Trophoblast cell (in vitro differentiated cells and primary cell): ENCODE measurements around the gene DZIP1L.
A peak's percentile ranks its signal among the peaks of the same experiment; 100 is the strongest.
"Not testable (repeated sequence)": the region's sequence is repeated elsewhere in the genome, so short reads cannot be mapped to it uniquely, and the experiment has no call there.

Experiments used
- DNase-seq, 2 donors: peaks; one replicate each; pipeline ENCODE4 v3.0.0-alpha.2; 2016
- H2AFZ ChIP-seq: 2 replicates; pipeline ENCODE4 v1.6.1; 2013; ENCODE audit warnings: low read length, moderate library complexity, mild to moderate bottlenecking; ENCODE audit not compliant: insufficient read depth, poor library complexity
- H2AK5ac ChIP-seq: 2 replicates; pipeline ENCODE4 v1.6.1; 2013; ENCODE audit warnings: mild to moderate bottlenecking, low read length
- H2BK120ac ChIP-seq: 2 replicates; pipeline ENCODE4 v1.6.1; 2013; ENCODE audit warnings: low read length, mild to moderate bottlenecking, moderate library complexity; ENCODE audit not compliant: insufficient read depth, poor library complexity
- H2BK12ac ChIP-seq: 2 replicates; pipeline ENCODE4 v1.6.1; 2013; ENCODE audit warnings: mild to moderate bottlenecking, low read length, moderate library complexity
- H2BK5ac ChIP-seq: 2 replicates; pipeline ENCODE4 v1.6.1; 2013; ENCODE audit warnings: low read length, low read depth, moderate library complexity, mild to moderate bottlenecking; ENCODE audit not compliant: poor library complexity
- H3K14ac ChIP-seq: 2 replicates; pipeline ENCODE4 v1.6.1; 2013; ENCODE audit warnings: mild to moderate bottlenecking, low read length
- H3K18ac ChIP-seq: 2 replicates; pipeline ENCODE4 v1.6.1; 2013; ENCODE audit warnings: mild to moderate bottlenecking, low read length
- H3K23ac ChIP-seq: 2 replicates; pipeline ENCODE4 v1.6.1; 2013; ENCODE audit warnings: low read length
- H3K27ac ChIP-seq: 2 replicates; pipeline ENCODE4 v1.5.1; 2013; ENCODE audit warnings: low read depth, mild to moderate bottlenecking, inconsistent platforms, low read length, moderate library complexity
- H3K27me3 ChIP-seq: 2 replicates; pipeline ENCODE4 v1.6.1; 2013; ENCODE audit warnings: inconsistent platforms, mild to moderate bottlenecking, low read length, moderate library complexity; ENCODE audit not compliant: insufficient read depth
- H3K36me3 ChIP-seq, 2 experiments: 1 replicate in 1 of 2; 2 replicates in 1 of 2; pipeline ENCODE4 v1.6.1; 2013; ENCODE audit warnings: low read length in 2 of 2, mild to moderate bottlenecking in 2 of 2, moderate library complexity in 1 of 2; ENCODE audit not compliant: insufficient read depth in 2 of 2, control insufficient read depth in 1 of 2
- H3K4ac ChIP-seq: 2 replicates; pipeline ENCODE4 v1.6.1; 2013; ENCODE audit warnings: low read depth, mild to moderate bottlenecking, low read length, moderate library complexity
- H3K4me1 ChIP-seq, 2 experiments: 1 replicate in 1 of 2; 2 replicates in 1 of 2; pipeline ENCODE4 v1.6.1; 2013; ENCODE audit warnings: low read length in 2 of 2, mild to moderate bottlenecking in 2 of 2, moderate library complexity in 1 of 2; ENCODE audit not compliant: insufficient read depth in 2 of 2, control insufficient read depth in 1 of 2
- H3K4me2 ChIP-seq: 2 replicates; pipeline ENCODE4 v1.6.1; 2013; ENCODE audit warnings: inconsistent platforms, mild to moderate bottlenecking, low read length, moderate library complexity
- H3K4me3 ChIP-seq: 2 replicates; pipeline ENCODE4 v1.5.1; 2013; ENCODE audit warnings: mild to moderate bottlenecking, low read depth, low read length, inconsistent platforms
- H3K79me1 ChIP-seq: one replicate; pipeline ENCODE4 v1.6.1; 2013; ENCODE audit warnings: low read length
- H3K79me2 ChIP-seq: 2 replicates; pipeline ENCODE4 v1.6.1; 2013; ENCODE audit warnings: low read length, mild to moderate bottlenecking; ENCODE audit not compliant: control insufficient read depth, insufficient read depth, poor library complexity
- H3K9ac ChIP-seq: 2 replicates; pipeline ENCODE4 v1.6.1; 2013; ENCODE audit warnings: mild to moderate bottlenecking, low read length
- H3K9me3 ChIP-seq: 2 replicates; pipeline ENCODE4 v1.6.1; 2013; ENCODE audit warnings: low read depth, mild to moderate bottlenecking, control low read depth, inconsistent platforms, low read length; ENCODE audit not compliant: insufficient read depth
- H4K12ac ChIP-seq: 2 replicates; pipeline ENCODE4 v1.6.1; 2013; ENCODE audit warnings: low read depth, mild to moderate bottlenecking, low read length, moderate library complexity
- H4K8ac ChIP-seq: 2 replicates; pipeline ENCODE4 v1.6.1; 2013; ENCODE audit warnings: low read depth, mild to moderate bottlenecking, low read length, moderate library complexity
- H4K91ac ChIP-seq: one replicate; pipeline ENCODE4 v1.6.1; 2013; ENCODE audit warnings: low read depth, mild to moderate bottlenecking, low read length, moderate library complexity
- WGBS: extraction: QIAGEN DNeasy Blood & Tissue Kit; methylation state at CpG from one replicate; pipeline ENCODE4 v1.1.7; 2013; ENCODE audit warnings: missing lambda C conversion rate; ENCODE audit not compliant: insufficient read length, insufficient coverage; ENCODE audit errors: extremely low coverage; 5-methylcytosine and 5-hydroxymethylcytosine counted together

The DZIP1L gene

GRCh38 chr3:138101351-138101940 is 14.0 kb downstream of the DZIP1L start:
- H3K79me2 ChIP-seq, H3K23ac ChIP-seq, H2BK12ac ChIP-seq, H2BK120ac ChIP-seq, H3K9ac ChIP-seq, H3K9me3 ChIP-seq, H3K14ac ChIP-seq, H3K36me3 ChIP-seq, H3K27me3 ChIP-seq, H3K4me3 ChIP-seq, H3K4me1 ChIP-seq, DNase-seq, H4K91ac ChIP-seq, H4K12ac ChIP-seq, H3K27ac ChIP-seq, H3K4ac ChIP-seq, H3K79me1 ChIP-seq, H2AFZ ChIP-seq, H2BK5ac ChIP-seq, H3K18ac ChIP-seq, H2AK5ac ChIP-seq, H4K8ac ChIP-seq, H3K4me2 ChIP-seq: not testable (repeated sequence)
- no CpG with 5 or more reads among the region's 22 CpGs for WGBS

- Histone ChIP-seq H3K36me3 (peaks cover 3 to 8% of the 10 kb centered on the region in 2 experiments), H3K18ac (no peak overlapping the region), H3K14ac (no peak overlapping the region), H3K4me1 (no peaks in the 10 kb centered on the region), H3K9me3 (no peaks in the 10 kb centered on the region), H2AFZ (no peak overlapping the region), H2BK5ac (no peak overlapping the region), H3K4me3 (no peak overlapping the region), H3K27ac (no peak overlapping the region), H4K8ac (no peak overlapping the region), H2AK5ac (no peak overlapping the region), H3K4ac (no peak overlapping the region), H2BK120ac (no peak overlapping the region), H3K27me3 (no peaks in the 10 kb centered on the region), H2BK12ac (no peak overlapping the region), H3K79me1 (no peaks in the 10 kb centered on the region), H3K4me2 (no peak overlapping the region), H3K23ac (no peak overlapping the region), H4K12ac (no peak overlapping the region), H4K91ac (no peak overlapping the region), H3K79me2 (no peaks in the 10 kb centered on the region), H3K9ac (no peak overlapping the region)
- peak in 1 of 2 donors; percentile 7 for DNase-seq
These were observed 16.0 kb downstream of the DZIP1L start for GRCh38 chr3:138099417-138099816.

GRCh38 chr3:138097192-138098172 is 17.9 kb downstream of the DZIP1L start:
- no peak overlapping the region for H2AK5ac ChIP-seq
- no CpG with 5 or more reads among the region's 12 CpGs for WGBS

GRCh38 chr3:138093721-138094120 is 21.7 kb downstream of the DZIP1L start:
- no peak overlapping the region for H3K4me2 ChIP-seq
- no peak overlapping the region for H3K23ac ChIP-seq
- H2BK12ac ChIP-seq, result no peak overlapping the region
- H3K79me1 ChIP-seq, result no peaks in the 10 kb centered on the region
- H3K9ac ChIP-seq, result no peak overlapping the region
- H2BK5ac ChIP-seq, result no peak overlapping the region
- no peaks in the 10 kb centered on the region for H3K27me3 ChIP-seq
- no peak overlapping the region for H2AK5ac ChIP-seq
- H3K36me3 ChIP-seq, result peaks cover 2% of the 10 kb centered on the region in 2 experiments
- H3K18ac ChIP-seq, result no peak overlapping the region
- H4K91ac ChIP-seq, result no peak overlapping the region
- no peak overlapping the region for H4K8ac ChIP-seq
- no peak overlapping the region for H4K12ac ChIP-seq
- H2AFZ ChIP-seq, result no peak overlapping the region
- no peak overlapping the region for H2BK120ac ChIP-seq
- no peak overlapping the region for H3K27ac ChIP-seq
- H3K4ac ChIP-seq, result no peak overlapping the region
- no peak overlapping the region for H3K14ac ChIP-seq
- no CpG with 5 or more reads among the region's 2 CpGs for WGBS
- no peaks in the 10 kb centered on the region for H3K4me1 ChIP-seq
- no peaks in the 10 kb centered on the region for H3K9me3 ChIP-seq
- no peak overlapping the region for H3K4me3 ChIP-seq
- H3K79me2 ChIP-seq, result no peaks in the 10 kb centered on the region
- no peak for DNase-seq

More at GRCh38 chr3:138097192-138098172, 17.9 kb downstream of the DZIP1L start:
- Histone ChIP-seq H3K9me3 (no peaks in the 10 kb centered on the region), H4K91ac (no peak overlapping the region), H3K4me2 (no peak overlapping the region), H2BK5ac (no peak overlapping the region), H3K36me3 (peaks cover 3 to 5% of the 10 kb centered on the region in 2 experiments), H3K9ac (no peak overlapping the region), H3K27me3 (no peaks in the 10 kb centered on the region), H3K79me1 (no peaks in the 10 kb centered on the region), H3K4ac (no peak overlapping the region), H4K12ac (no peak overlapping the region), H3K4me1 (no peaks in the 10 kb centered on the region), H3K79me2 (no peaks in the 10 kb centered on the region), H4K8ac (no peak overlapping the region), H2BK12ac (no peak overlapping the region), H3K23ac (no peak overlapping the region), H3K4me3 (no peak overlapping the region), H3K18ac (no peak overlapping the region), H3K27ac (no peak overlapping the region), H3K14ac (no peak overlapping the region), H2AFZ (no peak overlapping the region), H2BK120ac (no peak overlapping the region)
- peak in 1 of 2 donors; percentile 39 for DNase-seq
